Raji (cell line): ENCODE data around the gene EGFR.

Source experiments
- POLR2A ChIP-seq: IDR thresholded peaks from 2 replicates; pipeline ENCODE4 v1.6.1; 2011; ENCODE audit warnings: low read depth, low read length, control low read depth; ENCODE audit not compliant: insufficient read depth

The EGFR gene

DNA sequence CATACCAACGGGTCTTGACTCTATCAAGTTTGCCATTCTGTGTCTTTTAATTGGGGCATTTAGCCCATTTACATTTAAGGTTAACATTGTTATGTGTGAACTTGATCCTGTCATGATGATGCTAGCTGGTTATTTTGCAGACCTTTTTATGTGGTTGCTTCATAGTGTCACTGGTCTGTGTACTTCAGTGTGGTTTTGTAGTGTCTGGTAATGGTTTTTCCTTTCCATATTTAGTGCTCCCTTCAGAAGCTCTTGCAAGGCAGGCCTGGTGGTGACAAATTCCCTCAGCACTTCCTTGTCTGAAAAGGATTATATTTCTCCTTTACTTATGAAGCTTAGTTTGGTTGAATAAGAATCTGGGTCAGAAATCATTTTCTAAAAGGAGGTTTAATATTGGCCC lies 211.2 kb downstream of the EGFR start:
- TF ChIP-seq POLR2A: no peak

DNA sequence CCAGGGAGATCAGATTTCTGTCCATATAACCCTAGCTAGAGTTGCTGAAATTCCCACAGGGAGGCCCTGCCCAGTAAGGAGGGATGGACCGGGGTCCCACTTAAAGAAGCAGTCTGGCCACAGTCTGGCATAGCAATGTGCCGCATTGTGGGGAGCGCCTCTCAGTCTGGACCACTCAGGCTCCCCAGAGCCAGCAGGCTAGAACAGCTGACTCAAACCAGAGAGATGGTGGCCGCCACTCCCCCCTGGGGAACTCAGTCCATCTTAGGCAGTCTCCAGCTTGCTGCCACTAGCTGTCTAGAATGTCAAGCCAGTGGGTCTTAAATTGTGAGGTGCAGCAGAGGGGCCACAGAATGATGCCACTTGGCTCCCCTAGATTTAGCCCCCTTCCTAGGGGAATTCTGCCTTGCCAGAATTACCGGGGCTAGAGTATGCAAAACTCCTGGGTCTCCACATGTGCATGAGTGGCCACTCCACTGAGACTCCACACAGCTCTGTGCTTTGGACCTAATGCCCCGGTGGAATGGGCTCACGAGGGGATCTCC lies 213.0 kb downstream of the EGFR start:
- TF ChIP-seq POLR2A: no peak

DNA sequence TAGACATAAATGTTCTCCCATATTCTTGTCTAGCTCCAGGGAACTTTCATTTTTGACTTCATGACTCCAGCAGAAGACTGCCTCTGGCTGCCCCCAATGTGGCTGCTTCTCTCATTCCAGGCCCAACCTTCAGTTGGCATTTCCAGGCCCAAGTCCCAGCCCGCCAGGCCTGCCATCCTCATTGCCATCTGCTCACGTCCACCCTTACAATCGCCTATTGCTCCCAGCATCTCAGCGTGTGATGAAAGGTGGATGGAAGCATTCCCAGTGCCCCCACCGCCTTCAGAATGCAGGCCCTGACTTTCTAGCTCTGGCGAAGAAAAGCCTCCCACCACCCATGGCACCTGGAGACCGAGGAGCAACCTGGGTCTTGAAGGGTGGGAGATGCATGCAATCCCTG lies 214.2 kb downstream of the EGFR start:
- no peak for TF ChIP-seq POLR2A

DNA sequence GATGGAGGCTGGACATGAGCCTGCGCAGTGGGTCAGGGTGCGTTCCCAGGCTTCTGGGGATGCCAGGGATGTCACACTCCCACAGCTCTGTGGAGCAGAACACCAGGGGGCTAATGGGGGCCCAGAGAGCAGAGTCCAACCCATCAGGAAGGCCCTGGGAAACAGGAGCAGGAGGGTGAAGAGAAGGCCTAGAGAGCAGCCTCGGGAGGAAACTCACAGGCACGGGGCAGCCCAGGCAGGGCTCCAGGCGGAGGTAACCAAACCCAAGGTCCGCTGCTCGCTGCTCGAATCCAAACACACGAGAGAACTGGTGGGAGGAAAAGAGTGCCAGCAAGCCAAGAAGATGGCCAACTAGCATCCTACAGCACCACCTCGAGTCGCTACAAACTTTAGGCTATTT lies 215.6 kb downstream of the EGFR start:
- TF ChIP-seq POLR2A: no peak

DNA sequence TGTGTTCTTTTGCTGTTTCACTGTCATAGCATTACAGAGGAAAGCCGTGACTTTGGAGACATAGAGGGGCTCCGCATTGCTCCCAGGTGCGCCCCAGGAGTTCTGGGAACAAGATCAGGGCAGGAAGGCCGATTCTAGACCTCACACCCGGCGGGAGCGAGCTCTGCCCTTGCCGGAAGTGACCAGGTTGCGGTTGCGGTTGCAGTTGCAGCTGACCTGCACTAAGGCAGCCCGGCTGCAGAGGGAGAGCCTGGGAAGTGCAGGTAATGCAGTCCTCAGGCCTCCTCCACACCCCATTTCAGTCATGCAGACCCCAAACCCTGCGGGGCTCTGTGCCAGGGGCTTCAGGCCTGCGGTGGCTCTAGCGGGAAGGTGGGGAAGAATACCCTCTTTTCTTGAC lies 216.3 kb downstream of the EGFR start:
- TF ChIP-seq POLR2A: no peak

DNA sequence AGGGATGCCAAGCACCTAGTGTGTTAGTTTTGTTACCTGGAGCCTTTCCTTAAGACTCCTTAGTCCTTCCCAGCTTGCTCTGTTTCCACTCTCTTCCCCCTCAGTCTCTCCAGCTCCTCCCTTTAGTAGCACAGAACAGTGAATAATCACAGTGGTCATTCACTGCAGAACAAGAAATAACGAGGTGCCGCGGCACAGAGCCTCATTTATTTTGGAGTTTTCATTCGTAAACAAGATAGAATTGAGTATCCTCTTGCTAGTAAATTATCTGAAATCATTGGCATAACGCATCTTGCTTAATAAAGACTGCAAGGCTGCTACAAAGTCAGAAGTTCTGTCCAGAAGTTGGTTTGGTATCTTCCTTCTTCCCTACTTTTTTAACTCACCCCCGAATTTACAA lies 217.0 kb downstream of the EGFR start:
- no peak for TF ChIP-seq POLR2A

DNA sequence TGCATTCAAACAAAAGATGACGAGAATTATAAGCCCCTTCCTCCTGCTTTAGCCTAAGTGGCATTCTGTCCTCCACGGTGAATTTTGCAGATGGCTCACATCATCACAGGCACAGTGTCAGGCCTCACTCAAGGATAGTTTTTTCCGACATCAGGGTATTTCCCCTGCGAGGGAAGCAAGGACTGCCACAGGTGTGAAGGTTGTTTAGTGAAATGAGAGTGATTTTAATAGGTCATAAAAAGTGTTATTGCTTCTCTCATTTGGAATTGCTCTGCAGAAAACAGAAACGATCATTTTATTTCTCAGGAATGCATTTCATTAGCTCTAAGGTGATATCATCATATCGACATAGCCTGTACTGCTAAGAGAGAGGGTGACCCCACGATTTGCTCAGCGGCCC lies 217.7 kb downstream of the EGFR start:
- no peak for TF ChIP-seq POLR2A

DNA sequence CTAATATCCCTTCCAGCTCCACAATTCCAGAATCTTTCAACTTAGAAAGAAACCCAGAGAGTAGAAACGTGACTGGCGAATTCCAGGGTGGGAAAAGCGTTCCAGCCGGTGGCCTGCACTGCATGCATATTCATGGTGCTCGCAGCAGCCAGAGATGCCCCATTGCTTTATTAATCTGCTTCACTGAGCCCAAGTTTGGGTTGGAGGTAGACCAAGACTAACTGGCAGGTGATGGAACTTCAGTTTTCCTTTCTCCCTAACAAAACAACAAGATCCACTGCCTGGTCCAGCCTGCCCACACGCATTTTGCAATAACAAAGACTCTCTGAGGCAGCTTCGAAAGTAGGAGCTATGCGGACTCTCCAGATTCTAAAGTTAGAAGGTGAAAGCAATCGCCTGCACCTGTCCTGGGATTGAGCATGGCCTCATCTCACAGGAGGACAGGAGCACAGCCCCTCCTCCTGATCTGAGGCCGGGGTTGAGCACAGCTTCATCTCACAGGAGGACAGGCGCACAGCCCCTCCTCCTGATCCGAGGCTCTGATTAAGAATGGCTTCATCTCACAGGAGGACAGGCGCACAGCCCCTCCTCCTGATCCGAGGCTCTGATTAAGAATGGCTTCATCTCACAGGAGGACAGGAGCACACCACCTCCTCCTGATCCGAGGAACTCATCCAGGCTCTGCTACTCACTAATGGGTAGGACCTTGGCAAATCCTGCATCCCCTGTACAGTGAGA lies 218.5 kb downstream of the EGFR start:
- no peak for TF ChIP-seq POLR2A

DNA sequence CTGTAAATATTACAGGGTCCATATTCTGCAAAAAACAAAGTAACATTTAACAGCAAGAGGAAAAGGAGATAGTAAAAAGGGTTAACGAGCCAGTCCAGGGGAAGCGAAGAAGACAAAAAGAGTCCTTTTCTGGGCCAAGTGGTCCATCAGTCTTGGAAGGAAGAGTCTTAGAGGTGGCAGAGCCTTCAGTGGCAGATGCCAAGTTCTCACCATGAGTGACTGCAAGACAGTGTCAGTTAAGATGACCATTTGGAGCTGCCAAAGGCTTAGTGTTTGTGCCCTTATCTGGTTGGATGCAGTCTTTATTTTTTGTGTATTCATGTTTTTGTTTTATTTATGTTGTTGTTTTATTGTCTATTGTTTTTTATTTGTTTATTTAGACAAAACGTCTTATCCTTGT lies 220.6 kb downstream of the EGFR start:
- no peak for TF ChIP-seq POLR2A

DNA sequence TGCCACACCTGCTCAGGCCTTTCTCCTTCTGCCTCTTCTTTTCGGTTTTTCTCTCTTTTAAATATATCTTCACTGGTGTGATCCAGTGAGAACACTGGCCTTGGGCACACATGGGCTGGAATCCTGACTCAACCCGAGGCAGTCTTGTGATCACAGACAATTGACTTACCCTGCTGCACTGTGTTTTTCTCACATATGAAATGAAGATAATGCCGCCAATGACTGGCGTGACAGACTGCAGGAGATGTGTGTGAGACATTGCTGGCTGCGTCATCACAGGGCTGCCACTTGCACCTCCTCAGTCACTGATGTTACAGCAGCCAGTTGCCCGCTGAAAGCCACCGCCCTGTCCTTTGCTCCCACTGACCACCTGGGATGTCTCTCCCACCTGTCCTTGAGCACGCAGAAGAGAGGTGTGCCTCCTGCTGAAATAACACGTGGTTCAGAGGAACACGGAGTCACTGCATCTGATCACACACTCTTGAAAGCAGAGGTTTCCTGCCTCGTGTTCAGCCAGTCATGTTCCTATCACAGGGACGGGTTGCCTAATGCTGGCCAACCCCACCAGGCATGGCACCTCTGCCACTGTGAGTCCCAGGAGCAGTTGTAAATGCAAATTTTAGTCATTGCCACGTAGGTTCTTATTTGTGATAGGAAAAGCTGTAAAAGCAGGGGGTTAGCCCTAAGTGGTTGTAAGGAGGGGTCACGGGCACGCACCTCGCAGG lies 221.8 kb downstream of the EGFR start:
- no peak for TF ChIP-seq POLR2A

DNA sequence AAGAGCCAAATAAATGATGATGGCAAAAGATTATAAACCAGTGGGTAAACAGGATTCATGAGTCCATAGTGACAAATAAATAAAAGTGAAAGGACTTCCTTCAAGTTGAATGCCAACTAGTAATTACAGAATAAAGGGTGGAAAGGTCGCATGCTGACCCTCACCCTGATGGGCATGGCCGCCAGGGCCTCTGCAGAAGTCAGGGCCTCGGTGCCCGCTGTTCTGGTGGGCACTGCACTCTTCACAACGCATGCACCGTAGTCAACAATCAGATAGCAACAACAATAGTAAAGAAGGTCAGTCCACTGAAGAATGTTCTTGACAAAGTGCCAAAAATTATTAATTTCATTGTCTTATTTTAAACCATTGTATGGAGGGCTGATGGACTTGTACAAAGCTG lies 223.1 kb downstream of the EGFR start:
- no peak for TF ChIP-seq POLR2A

DNA sequence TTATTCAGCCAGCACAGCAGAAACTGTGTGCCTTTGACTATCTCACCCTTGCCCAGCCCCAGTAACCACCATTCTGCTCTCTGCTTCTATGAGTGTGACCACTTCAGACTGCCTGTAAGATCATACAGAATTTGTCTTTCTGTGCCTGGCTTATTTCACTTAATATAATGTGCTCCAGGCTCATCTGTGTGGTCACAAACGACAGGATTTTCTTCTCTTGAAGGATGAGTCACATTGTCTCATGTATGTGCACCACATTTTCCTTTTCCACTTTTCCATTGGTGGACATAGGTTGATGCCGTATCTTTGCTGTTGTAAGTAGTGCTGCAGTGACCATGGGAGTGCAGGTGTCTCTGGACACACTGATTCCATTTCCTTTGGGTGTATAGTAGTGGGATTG lies 223.8 kb downstream of the EGFR start:
- no peak for TF ChIP-seq POLR2A

DNA sequence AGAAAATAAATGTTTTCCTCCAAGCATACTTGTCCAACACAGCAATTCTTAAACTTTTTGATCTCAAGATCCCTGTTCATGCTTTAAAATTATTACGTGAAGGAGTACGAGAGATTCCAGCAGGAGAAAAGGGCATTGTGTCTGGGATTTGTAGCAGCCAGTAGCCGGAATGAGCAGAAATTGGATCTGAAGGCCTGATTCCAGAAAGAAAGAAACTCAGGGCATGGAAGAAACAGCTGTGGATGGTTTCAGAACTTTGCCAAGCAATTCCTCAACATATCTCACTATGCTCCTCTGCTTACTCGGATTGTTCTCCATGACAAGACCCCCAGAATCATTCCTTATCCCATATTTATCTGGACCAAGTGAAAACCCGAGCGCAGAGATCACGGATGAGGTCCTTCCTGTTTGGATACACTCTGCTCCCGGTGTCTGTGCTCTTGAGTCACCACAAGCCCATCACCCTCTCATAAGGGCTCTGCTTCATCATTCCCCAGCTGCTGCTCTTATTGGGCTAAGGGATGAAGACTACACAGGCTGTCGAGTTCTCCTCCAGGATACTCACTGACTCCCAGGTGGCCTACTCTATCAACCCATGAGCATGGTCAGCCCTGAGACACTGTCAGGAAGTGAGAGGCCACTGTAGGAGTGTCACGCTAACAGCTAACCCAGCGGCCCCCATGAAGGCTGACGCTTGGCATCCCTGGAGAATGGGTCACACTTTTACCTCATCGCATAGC lies 225.4 kb downstream of the EGFR start:
- no peak for TF ChIP-seq POLR2A

DNA sequence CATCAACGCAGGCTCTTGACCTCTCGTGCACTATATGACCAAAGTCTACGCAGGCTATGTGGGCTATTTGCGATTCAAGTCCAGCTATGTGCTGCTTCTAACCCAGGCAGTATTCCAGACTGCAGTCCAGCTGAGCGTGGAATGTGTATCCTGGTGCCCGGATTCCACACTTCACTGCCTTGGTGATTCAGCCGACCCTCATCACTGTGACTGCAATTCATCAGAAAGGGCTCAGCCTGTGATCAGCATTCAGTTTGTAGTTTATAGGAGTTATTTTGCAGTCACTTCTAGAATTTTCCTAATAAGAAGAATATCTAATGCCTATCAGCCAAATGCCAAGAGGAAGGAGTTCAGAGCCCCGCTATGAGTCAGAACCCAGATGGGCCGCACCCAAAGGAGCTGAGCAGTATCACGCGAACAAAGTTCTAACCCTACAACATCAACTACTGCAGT lies 226.5 kb downstream of the EGFR start:
- TF ChIP-seq POLR2A: no peak

DNA sequence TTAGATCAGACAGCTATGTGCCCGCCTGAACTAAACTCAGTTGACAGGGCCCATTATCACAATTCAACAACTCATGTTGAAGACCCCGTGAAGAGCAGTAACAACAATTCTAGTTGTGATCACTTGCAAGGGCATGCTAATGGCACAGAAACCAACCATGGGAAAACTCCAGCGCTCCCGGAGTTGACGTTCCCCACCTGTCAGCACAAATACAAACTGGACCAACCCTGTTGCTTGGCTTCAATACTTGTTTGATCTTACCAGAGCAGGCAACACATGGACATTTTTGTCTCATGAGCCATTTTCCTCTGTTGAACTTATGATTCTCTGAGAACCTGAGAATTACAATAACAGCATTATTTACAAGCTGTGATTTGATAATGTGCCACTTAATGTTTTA lies 227.4 kb downstream of the EGFR start:
- no peak for TF ChIP-seq POLR2A

DNA sequence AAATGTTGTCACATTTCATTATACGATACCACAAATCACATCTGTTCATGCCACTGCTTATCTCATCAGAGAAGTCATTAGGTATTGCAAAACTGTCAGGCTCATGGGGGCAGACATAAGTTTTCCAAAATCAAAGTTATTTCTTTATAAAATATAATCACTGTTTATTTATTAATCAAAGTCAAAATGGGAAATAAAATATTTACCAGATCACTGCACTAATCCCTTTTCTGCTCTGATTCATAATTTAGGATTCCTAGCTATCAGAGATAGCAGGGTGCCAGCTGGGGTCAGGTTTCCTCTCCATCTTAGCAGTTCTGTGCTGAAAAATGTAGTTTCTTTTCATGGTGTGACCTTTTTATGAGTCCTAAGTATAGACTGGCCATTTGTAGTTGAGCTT lies 228.6 kb downstream of the EGFR start:
- no peak for TF ChIP-seq POLR2A
